Naive thymus-derived CD4-positive, alpha-beta T cell (primary cell): Measurements from ENCODE around the gene PRR16. TPM values are rescaled to one million over a fixed set of nuclear protein-coding genes. Genes with fewer than 3 reads are reported as not detected.

ENCODE experiments used
- ATAC-seq: fragments of 150-1000 bp; cut with Tn5 transposase; 2 replicates; pipeline ENCODE4 v1.10.0; 2021; ENCODE audit warnings: mild to moderate bottlenecking, moderate library complexity
- CTCF ChIA-PET: fragments of 350-600 bp; sonication (Branson Sonifier 250); formaldehyde crosslinking; loops from one replicate; lab custom pipeline; 2021; ENCODE audit warnings: antibody characterized with exemption; lab: Charles Lee
- POLR2A ChIA-PET: fragments of 350-600 bp; sonication (Branson Sonifier 250); formaldehyde crosslinking; loops from one replicate; lab custom pipeline; 2021; ENCODE audit warnings: antibody characterized with exemption, inconsistent platforms; lab: Charles Lee
- DNase-seq, 9 donors: peaks; one replicate each; pipeline versions ENCODE4 v3.0.0 to v3.0.0-alpha.2; 2020 to 2022; ENCODE audit warnings: mixed read lengths in 1 of 9
- H3K27ac ChIP-seq: one replicate; pipeline ENCODE4 v1.7.0; 2013; ENCODE audit warnings: mild to moderate bottlenecking, low read depth, low read length, moderate library complexity
- H3K27me3 ChIP-seq, 2 donors: one replicate each; pipeline ENCODE4 v1.7.0; 2013; ENCODE audit warnings: low read length in 2 of 2, mild to moderate bottlenecking in 2 of 2, moderate library complexity in 2 of 2; ENCODE audit not compliant: control insufficient read depth in 2 of 2, insufficient read depth in 2 of 2
- H3K36me3 ChIP-seq, 3 experiments: 1 replicate in 2 of 3; 2 replicates in 1 of 3; pipeline ENCODE4 v1.7.0; 2013; ENCODE audit warnings: low read length in 3 of 3, mild to moderate bottlenecking in 3 of 3, moderate library complexity in 1 of 3; ENCODE audit not compliant: insufficient read depth in 3 of 3, control insufficient read depth in 2 of 3
- H3K4me1 ChIP-seq, 2 donors: one replicate each; pipeline ENCODE4 v1.7.0; 2013; ENCODE audit warnings: low read length in 2 of 2, mild to moderate bottlenecking in 2 of 2, moderate library complexity in 1 of 2; ENCODE audit not compliant: control insufficient read depth in 2 of 2, insufficient read depth in 2 of 2
- H3K4me3 ChIP-seq: 2 replicates; pipeline ENCODE4 v1.7.0; 2013; ENCODE audit warnings: mild to moderate bottlenecking, low read length
- H3K9me3 ChIP-seq, 3 experiments: 1 replicate in 2 of 3; 2 replicates in 1 of 3; pipeline ENCODE4 v1.7.0; 2013; ENCODE audit warnings: low read length in 3 of 3; ENCODE audit not compliant: control insufficient read depth in 2 of 3
- H3K27ac Mint-ChIP-seq, 9 donors: one replicate each; pipeline ENCODE4 v1.8.0; 2020 to 2022; ENCODE audit warnings: mixed read lengths in 9 of 9, mild to moderate bottlenecking in 8 of 9, moderate library complexity in 5 of 9, inconsistent platforms in 2 of 9
- H3K27me3 Mint-ChIP-seq, 5 donors: one replicate each; pipeline ENCODE4 v1.8.0; 2021 to 2022; ENCODE audit warnings: mixed read lengths in 5 of 5, mild to moderate bottlenecking in 1 of 5
- H3K36me3 Mint-ChIP-seq, 5 donors: one replicate each; pipeline ENCODE4 v1.8.0; 2020 to 2022; ENCODE audit warnings: mixed read lengths in 5 of 5, mild to moderate bottlenecking in 3 of 5, inconsistent platforms in 1 of 5
- H3K4me1 Mint-ChIP-seq, 7 donors: one replicate each; pipeline ENCODE4 v1.8.0; 2020 to 2022; ENCODE audit warnings: mixed read lengths in 7 of 7, mild to moderate bottlenecking in 3 of 7, inconsistent platforms in 1 of 7
- H3K4me3 Mint-ChIP-seq, 10 donors: one replicate each; pipeline ENCODE4 v1.8.0; 2020 to 2022; ENCODE audit warnings: mild to moderate bottlenecking in 10 of 10, mixed read lengths in 10 of 10, moderate library complexity in 6 of 10, inconsistent platforms in 2 of 10
- H3K9me3 Mint-ChIP-seq, 11 donors: one replicate each; pipeline ENCODE4 v1.8.0; 2020 to 2022; ENCODE audit warnings: mixed read lengths in 11 of 11, mild to moderate bottlenecking in 4 of 11, inconsistent platforms in 1 of 11, moderate library complexity in 1 of 11
- intact Hi-C, 2 donors: fragments of 100-400 bp; cut with micrococcal nuclease; formaldehyde crosslinking; loops; one replicate each; pipeline ENCODE4 v1.15.1; 2023
- polyA plus RNA-seq, 2 donors: library from polyadenylated mRNA; unstranded; fragments of 300-500 nt; fragmentation: Illumina TruSeq; gene quantifications; one replicate each; pipeline ENCODE4 v1.2.3, GENCODE V29; 2021
- total RNA-seq, 6 experiments: library from RNA in 5 of 6; stranded (reverse) in 5 of 6; gene quantifications; 1 replicate in 5 of 6; 2 replicates in 1 of 6; pipeline ENCODE4 v1.2.3 and lab custom pipeline; 2021 to 2026

PRR16 gene
- total and polyA plus RNA-seq, 7 experiments from 2014 or later, result not detected

DNA sequence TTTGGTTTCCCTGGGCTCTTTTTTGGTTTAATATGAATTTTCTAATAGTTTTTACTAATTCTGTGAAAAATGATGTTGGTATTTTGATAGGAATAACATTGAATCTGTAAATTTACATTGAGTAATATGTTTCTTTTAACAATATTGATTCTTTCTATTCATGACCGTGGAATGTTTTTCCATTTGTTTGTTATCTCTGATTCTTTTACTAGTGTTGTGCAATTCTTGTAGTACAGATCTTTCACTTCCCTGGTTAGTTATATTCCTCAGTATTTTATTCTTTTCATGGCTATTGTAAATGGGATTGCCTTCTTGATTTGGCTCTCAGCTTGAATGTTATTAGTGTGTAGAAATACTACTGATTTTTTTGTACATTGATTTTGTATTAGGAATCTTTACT lies 137.9 kb downstream of the PRR16 start:
- no peaks in the 10 kb centered on the region for H3K9me3 ChIP-seq
- Mint-ChIP-seq H3K9me3 (peaks cover 0 to 39% (median 2%) of the 10 kb centered on the region in 11 donors), H3K36me3 (no peaks in the 10 kb centered on the region), H3K4me1 (no peaks in the 10 kb centered on the region), H3K4me3 (no peak overlapping the region), H3K27me3 (no peaks in the 10 kb centered on the region), H3K27ac (no peak overlapping the region)
- no peak for ATAC-seq
- no peaks in the 10 kb centered on the region for H3K36me3 ChIP-seq
- H3K27me3 ChIP-seq, result no peaks in the 10 kb centered on the region
- CTCF ChIA-PET, result no interaction called here
- H3K4me3 ChIP-seq, result no peak overlapping the region
- no peak overlapping the region for H3K27ac ChIP-seq
- H3K4me1 ChIP-seq, result no peaks in the 10 kb centered on the region
- POLR2A ChIA-PET, result no interaction called here
- DNase-seq, result no peak
- intact Hi-C loops, result no loop called here

DNA sequence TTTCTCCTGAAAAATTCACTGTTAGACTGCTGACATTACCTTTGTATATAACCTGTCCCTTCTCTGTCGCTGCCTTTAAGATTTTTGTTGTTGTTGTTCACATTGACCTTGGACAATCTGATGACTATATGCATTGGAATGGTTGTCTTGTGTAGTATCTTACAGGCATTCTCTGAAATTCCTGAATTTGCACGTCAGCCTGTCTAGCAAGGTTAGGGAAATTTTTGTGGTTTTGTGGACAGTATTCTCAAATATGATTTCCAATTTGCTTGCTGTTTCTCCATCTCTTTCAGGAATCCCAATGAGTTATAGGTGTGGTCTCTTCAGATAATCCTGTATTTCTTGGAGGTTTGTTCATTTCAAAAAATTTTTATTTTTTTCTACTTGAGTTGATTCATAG lies 140.8 kb downstream of the PRR16 start:
- intact Hi-C loops, result no loop called here
- DNase-seq, result no peak

DNA sequence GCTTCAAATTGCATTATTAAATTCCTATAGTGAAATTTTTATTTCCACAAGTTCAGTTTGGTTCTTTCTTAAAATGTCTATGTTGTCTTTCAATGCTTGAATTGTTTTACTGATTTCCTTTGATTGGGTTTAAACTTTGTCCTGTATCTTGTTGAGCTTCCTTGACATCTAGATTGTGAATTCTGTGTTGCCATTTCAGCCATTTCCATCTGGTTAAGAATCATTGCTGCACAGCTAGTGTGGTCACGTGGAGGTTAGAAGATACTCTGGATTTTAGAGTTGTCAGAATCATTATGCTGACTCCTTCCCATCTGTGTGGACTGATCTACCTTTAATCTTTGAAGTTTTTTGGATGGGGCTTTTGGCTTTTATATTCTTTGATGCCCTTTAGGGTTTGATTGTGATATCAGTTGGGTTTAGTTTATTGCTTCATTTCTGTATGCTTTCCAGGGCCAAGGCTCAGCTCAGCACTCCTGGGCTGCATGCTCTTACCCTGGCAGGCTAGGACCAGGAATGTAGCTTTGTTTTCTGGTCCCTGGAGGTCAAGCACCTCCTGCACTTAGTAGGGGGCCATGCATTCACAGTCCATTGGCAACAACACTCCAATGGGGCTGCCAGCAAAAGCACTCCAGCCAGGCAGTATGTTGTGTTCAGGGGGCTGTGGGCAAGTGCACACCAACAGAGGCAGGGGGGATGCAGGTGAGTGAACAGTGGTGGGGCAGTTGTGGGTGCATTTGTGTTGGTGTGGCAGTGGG lies 141.4 kb downstream of the PRR16 start:
- intact Hi-C loops, result no loop called here
- Histone ChIP-seq H3K27ac (no peak overlapping the region), H3K4me1 (no peaks in the 10 kb centered on the region), H3K9me3 (no peaks in the 10 kb centered on the region), H3K36me3 (no peaks in the 10 kb centered on the region), H3K27me3 (no peaks in the 10 kb centered on the region), H3K4me3 (no peak overlapping the region)
- CTCF ChIA-PET, result no interaction called here
- no peak overlapping the region for H3K27ac Mint-ChIP-seq
- ATAC-seq, result no peak
- DNase-seq, result no peak
- POLR2A ChIA-PET, result no interaction called here
- H3K27me3 Mint-ChIP-seq, result no peaks in the 10 kb centered on the region
- H3K4me1 Mint-ChIP-seq, result no peaks in the 10 kb centered on the region
- H3K36me3 Mint-ChIP-seq, result no peaks in the 10 kb centered on the region
- peaks cover 0 to 41% (median 3%) of the 10 kb centered on the region in 11 donors for H3K9me3 Mint-ChIP-seq
- no peak overlapping the region for H3K4me3 Mint-ChIP-seq

More for the DNA sequence above, 140.8 kb downstream of the PRR16 start:
- CTCF ChIA-PET, result no interaction called here
- Mint-ChIP-seq H3K36me3 (no peaks in the 10 kb centered on the region), H3K27me3 (no peaks in the 10 kb centered on the region), H3K9me3 (peaks cover 0 to 42% (median 2%) of the 10 kb centered on the region in 11 donors), H3K4me3 (no peak overlapping the region), H3K27ac (no peak overlapping the region), H3K4me1 (no peaks in the 10 kb centered on the region)
- POLR2A ChIA-PET, result no interaction called here
- H3K4me1 ChIP-seq, result no peaks in the 10 kb centered on the region
- ATAC-seq, result no peak
- no peak overlapping the region for H3K4me3 ChIP-seq
- H3K27ac ChIP-seq, result no peak overlapping the region
- H3K36me3 ChIP-seq, result no peaks in the 10 kb centered on the region
- no peaks in the 10 kb centered on the region for H3K9me3 ChIP-seq
- no peaks in the 10 kb centered on the region for H3K27me3 ChIP-seq

- intact Hi-C loops, result no loop called here
- Mint-ChIP-seq H3K27me3 (no peaks in the 10 kb centered on the region), H3K27ac (no peak overlapping the region), H3K4me1 (no peaks in the 10 kb centered on the region), H3K36me3 (no peaks in the 10 kb centered on the region), H3K4me3 (no peak overlapping the region), H3K9me3 (peaks cover 0 to 22% (median 0%) of the 10 kb centered on the region in 11 donors)
- no peaks in the 10 kb centered on the region for H3K36me3 ChIP-seq
- ATAC-seq (no peak), DNase-seq (no peak)
- ChIA-PET CTCF (interaction anchor here (0.7 kb wide), 1 partner anchor 18 kb away, joined by 3 read pairs; no protein-coding TSS in a partner anchor), POLR2A (no interaction called here)
- H3K27ac ChIP-seq, result no peak overlapping the region
- no peak overlapping the region for H3K4me3 ChIP-seq
- no peaks in the 10 kb centered on the region for H3K27me3 ChIP-seq
- no peaks in the 10 kb centered on the region for H3K9me3 ChIP-seq
- H3K4me1 ChIP-seq, result no peaks in the 10 kb centered on the region
Observed at GRCh38 chr5:120609570-120609969, 145.5 kb downstream of the PRR16 start.

DNA sequence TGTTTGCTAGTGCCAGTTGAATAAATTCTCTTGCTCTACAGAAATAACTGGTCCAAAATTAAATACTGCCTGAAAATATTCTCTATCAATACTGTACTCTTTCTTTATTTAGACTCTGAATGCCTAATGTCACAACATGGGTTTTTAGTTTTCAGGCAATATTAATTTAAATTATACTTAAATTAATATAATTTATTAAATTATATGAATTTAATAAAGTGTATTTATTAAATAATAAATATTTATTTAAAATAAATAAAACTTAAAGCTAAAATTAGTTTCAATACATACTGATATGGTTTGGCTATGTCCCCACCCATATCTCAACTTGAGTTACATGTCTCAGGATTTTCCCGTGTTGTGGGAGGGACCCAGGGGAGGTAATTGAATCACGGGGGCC lies 146.0 kb downstream of the PRR16 start:
- ATAC-seq, result no peak
- ChIA-PET CTCF (no interaction called here), POLR2A (no interaction called here)
- intact Hi-C loops, result no loop called here
- Histone ChIP-seq H3K9me3 (no peaks in the 10 kb centered on the region), H3K36me3 (no peaks in the 10 kb centered on the region), H3K27ac (no peak overlapping the region), H3K4me1 (no peaks in the 10 kb centered on the region), H3K27me3 (no peaks in the 10 kb centered on the region), H3K4me3 (no peak overlapping the region)
- Mint-ChIP-seq H3K27me3 (no peaks in the 10 kb centered on the region), H3K27ac (no peak overlapping the region), H3K9me3 (peaks cover 0 to 18% (median 0%) of the 10 kb centered on the region in 11 donors), H3K4me3 (no peak overlapping the region), H3K4me1 (no peaks in the 10 kb centered on the region), H3K36me3 (no peaks in the 10 kb centered on the region)
- DNase-seq, result no peak

DNA sequence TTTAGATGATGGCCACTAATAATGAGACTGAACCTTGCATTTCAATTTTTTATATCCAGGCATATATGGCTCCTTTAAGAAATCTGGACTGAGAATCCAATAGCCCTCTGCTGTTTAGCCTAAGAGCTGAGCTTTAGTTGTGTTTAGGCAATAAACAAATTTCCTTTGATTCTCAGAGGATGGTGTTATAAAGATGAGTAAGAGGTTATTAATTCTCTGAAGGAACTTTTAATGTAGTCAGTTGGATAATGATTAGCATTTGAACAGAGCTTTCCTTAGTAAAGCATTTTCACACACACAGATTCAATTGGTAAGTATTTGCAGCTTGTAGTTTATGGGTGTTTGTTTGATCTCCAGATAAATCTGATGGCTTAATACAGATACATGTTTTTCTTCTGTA lies 149.6 kb downstream of the PRR16 start:
- ChIA-PET POLR2A (no interaction called here), CTCF (no interaction called here)
- intact Hi-C loops, result no loop called here
- Histone ChIP-seq H3K27me3 (no peaks in the 10 kb centered on the region), H3K9me3 (no peaks in the 10 kb centered on the region), H3K27ac (no peak overlapping the region), H3K4me1 (no peaks in the 10 kb centered on the region), H3K4me3 (no peak overlapping the region), H3K36me3 (no peaks in the 10 kb centered on the region)
- H3K4me1 Mint-ChIP-seq, result no peaks in the 10 kb centered on the region
- peaks cover 0 to 19% (median 0%) of the 10 kb centered on the region in 11 donors for H3K9me3 Mint-ChIP-seq
- no peaks in the 10 kb centered on the region for H3K36me3 Mint-ChIP-seq
- no peak overlapping the region for H3K27ac Mint-ChIP-seq
- DNase-seq (no peak), ATAC-seq (no peak)
- H3K27me3 Mint-ChIP-seq, result no peaks in the 10 kb centered on the region
- no peak overlapping the region for H3K4me3 Mint-ChIP-seq

DNA sequence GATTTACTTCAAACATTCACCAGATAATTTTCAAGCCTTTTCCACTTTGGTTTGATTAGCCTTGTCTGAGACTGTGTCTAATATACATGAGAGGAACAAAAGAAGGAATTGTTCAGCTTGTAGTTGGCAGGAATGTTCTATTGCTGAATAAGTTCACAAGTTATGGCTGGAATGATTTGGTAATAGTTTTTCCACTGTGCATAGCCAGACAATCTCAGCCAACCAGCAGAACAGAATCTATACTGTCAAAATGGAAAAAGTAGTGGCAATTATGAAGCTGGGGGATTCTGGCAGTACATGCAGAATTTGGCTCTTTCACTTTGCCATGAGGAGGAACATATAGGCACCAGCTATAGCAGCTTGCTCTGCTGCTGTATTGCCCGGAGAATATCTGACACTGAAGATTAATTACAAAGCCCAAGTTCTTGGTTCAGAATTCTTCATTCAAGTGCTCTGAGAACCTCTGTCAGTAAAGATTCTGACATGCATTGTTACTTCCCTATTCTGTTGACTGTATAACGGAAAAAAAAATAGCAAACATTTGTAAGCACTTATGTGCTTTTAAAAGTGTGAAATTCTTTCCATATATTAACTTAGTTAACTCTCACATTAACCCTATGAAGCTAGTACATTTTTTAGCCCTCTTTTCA lies 150.6 kb downstream of the PRR16 start:
- no peak for DNase-seq
- no peaks in the 10 kb centered on the region for H3K4me1 Mint-ChIP-seq
- Histone ChIP-seq H3K27ac (no peak overlapping the region), H3K4me1 (no peaks in the 10 kb centered on the region), H3K9me3 (no peaks in the 10 kb centered on the region), H3K36me3 (no peaks in the 10 kb centered on the region), H3K4me3 (no peak overlapping the region), H3K27me3 (no peaks in the 10 kb centered on the region)
- H3K36me3 Mint-ChIP-seq, result no peaks in the 10 kb centered on the region
- no peak for ATAC-seq
- intact Hi-C loops, result no loop called here
- CTCF ChIA-PET, result no interaction called here
- H3K9me3 Mint-ChIP-seq, result peaks cover 0 to 19% (median 0%) of the 10 kb centered on the region in 11 donors
- no peak overlapping the region for H3K27ac Mint-ChIP-seq
- H3K4me3 Mint-ChIP-seq, result no peak overlapping the region
- POLR2A ChIA-PET, result no interaction called here
- no peaks in the 10 kb centered on the region for H3K27me3 Mint-ChIP-seq
